PFSK-1 (cell line): ENCODE results near the gene NME7.

ENCODE experiments used
- FOXP2 ChIP-seq: optimal IDR thresholded peaks from 2 replicates; pipeline ENCODE3; 2011; ENCODE audit warnings: borderline replicate concordance, control low read depth, inconsistent platforms; ENCODE audit not compliant: insufficient read depth; ENCODE audit errors: extremely low read length, extremely low read depth
- POLR2AphosphoS5 ChIP-seq: IDR thresholded peaks from 2 replicates; pipeline ENCODE4 v1.6.1; 2012; ENCODE audit warnings: low read depth, mild to moderate bottlenecking, control low read depth, low read length, moderate library complexity
- REST ChIP-seq, 2 experiments: IDR thresholded peaks; 2 replicates each; pipeline versions ENCODE4 v1.6.1 to v1.8.0; 2011 to 2012; ENCODE audit warnings: low read depth in 2 of 2, low read length in 2 of 2, control low read depth in 1 of 2, inconsistent platforms in 1 of 2, mild to moderate bottlenecking in 1 of 2, moderate library complexity in 1 of 2; ENCODE audit not compliant: insufficient read depth in 1 of 2
- SIN3A ChIP-seq: IDR thresholded peaks from 2 replicates; pipeline ENCODE4 v1.6.1; 2012; ENCODE audit warnings: mild to moderate bottlenecking, low read length, moderate library complexity, borderline replicate concordance; ENCODE audit not compliant: insufficient read depth
- TAF1 ChIP-seq: IDR thresholded peaks from 2 replicates; pipeline ENCODE4 v1.6.1; 2012; ENCODE audit warnings: low read length, control low read depth, borderline replicate concordance; ENCODE audit not compliant: insufficient read depth

The NME7 gene

DNA sequence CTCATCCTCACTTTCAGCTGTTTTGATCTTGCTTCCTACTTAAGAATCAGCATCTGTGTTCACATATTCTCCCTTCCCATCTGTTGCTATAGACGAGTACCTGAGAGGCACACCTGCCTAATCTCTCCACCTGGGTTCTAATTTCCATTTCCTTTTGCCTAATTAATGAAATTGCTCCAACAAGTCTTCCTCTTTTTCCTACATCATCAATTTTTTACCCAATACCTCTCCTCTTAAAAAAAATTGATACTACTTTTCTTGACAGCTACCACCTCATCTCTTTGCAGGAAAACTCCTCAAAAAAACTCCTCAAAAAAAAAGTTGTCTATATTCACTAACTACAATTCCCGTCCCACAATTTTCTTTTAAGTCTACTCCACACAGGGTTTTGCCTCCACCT is 71.8 kb downstream of the NME7 start:
- TF ChIP-seq SIN3A (no peak), REST (IDR thresholded peaks at IDR 0.05; ENCODE audit: insufficient read depth in 1 of 2, low read depth in 2 of 2, low read length in 2 of 2) (no peak), TAF1 (no peak), FOXP2 (no peak), POLR2AphosphoS5 (no peak)

GRCh38 chr1:169295425-169295824 is 72.2 kb downstream of the NME7 start:
- TF ChIP-seq REST (IDR thresholded peaks at IDR 0.05; ENCODE audit: insufficient read depth in 1 of 2, low read depth in 2 of 2, low read length in 2 of 2) = no peak
- TF ChIP-seq POLR2AphosphoS5 = no peak

- TF ChIP-seq FOXP2 = no peak
- TF ChIP-seq REST (IDR thresholded peaks at IDR 0.05; ENCODE audit: insufficient read depth in 1 of 2, low read depth in 2 of 2, low read length in 2 of 2) = no peak
Measured at GRCh38 chr1:169289016-169289415, 78.6 kb downstream of the NME7 start.

DNA sequence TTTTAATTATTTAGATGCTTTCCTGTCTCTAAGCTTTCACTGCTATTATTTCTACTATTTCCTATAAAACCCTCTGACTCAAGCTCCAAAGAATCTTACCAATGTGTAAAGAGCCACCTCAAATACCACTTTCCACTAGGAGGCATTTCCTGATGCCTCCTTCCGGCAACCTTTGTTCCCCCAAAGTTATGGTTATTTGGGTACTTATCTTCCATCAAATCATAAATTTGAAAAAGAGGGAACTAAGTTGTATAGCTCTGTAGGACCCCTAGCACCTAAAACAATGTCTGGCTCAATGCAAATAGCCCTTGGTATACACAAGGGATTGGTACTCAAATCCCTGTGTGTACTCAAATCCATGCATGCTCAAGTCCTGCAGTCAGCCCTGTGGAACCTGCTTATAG is 79.6 kb downstream of the NME7 start:
- no peak for TF ChIP-seq POLR2AphosphoS5
- TF ChIP-seq TAF1 = no peak
- no peak for TF ChIP-seq FOXP2
- no peak for TF ChIP-seq SIN3A
- no peak for TF ChIP-seq REST (IDR thresholded peaks at IDR 0.05; ENCODE audit: insufficient read depth in 1 of 2, low read depth in 2 of 2, low read length in 2 of 2)

DNA sequence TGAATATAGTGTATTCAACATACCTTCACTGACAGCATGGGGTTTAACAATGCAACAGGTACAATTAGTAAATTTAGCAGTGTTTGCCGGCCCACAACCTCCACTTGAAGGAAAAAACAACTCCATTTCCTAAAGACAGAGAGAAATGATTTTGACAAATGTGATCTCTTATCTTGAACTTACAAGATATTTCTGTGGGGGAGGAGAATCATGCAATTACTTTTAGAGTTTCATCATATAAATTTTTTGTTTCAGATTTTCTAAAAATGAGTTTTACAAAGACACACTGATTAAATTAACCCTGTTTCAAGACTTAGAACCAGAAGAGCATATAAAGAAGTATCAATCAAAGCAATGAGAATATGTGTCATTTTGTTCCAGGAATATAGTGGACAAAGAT is 80.3 kb downstream of the NME7 start:
- TF ChIP-seq POLR2AphosphoS5 (no peak), FOXP2 (no peak), SIN3A (no peak), TAF1 (no peak), REST (IDR thresholded peaks at IDR 0.05; ENCODE audit: insufficient read depth in 1 of 2, low read depth in 2 of 2, low read length in 2 of 2) (no peak)
